Left ventricle myocardium inferior (tissue), 1 donor: Measurements from ENCODE around the gene ADSS1. TPM values are rescaled to one million over a fixed set of nuclear protein-coding genes. Genes with fewer than 3 reads are reported as not detected.

Experiments
- DNase-seq: peaks from one replicate; pipeline ENCODE4 v3.0.0-alpha.2; 2020
- H3K27ac ChIP-seq: fragments of 200-600 bp; replicated peaks from 2 replicates; pipeline ENCODE4 v1.8.0; 2021
- H3K27me3 ChIP-seq: fragments of 200-600 bp; 2 replicates; pipeline ENCODE4 v1.8.0; 2021; ENCODE audit warnings: low read depth
- H3K36me3 ChIP-seq: fragments of 200-600 bp; 2 replicates; pipeline ENCODE4 v1.8.0; 2021
- H3K4me1 ChIP-seq: fragments of 200-600 bp; 2 replicates; pipeline ENCODE4 v1.8.0; 2021
- H3K4me3 ChIP-seq: fragments of 200-600 bp; 2 replicates; pipeline ENCODE4 v1.8.0; 2021; ENCODE audit warnings: mild to moderate bottlenecking, moderate library complexity
- H3K9me3 ChIP-seq: fragments of 200-600 bp; replicated peaks from 2 replicates; pipeline ENCODE4 v1.8.0; 2021
- intact Hi-C: fragments of 100-400 bp; cut with micrococcal nuclease; formaldehyde crosslinking; loops from one replicate; pipeline ENCODE4 v1.11.0; 2022
- total RNA-seq: library from RNA; stranded (reverse); fragmentation: NEBNext Ultra II Directional; extraction: Animal tissue kit (Norgen Biotek cat#: 25700); gene quantifications from one replicate; pipeline ENCODE4 v1.2.1, GENCODE V29; 2021
- TF ChIP-seq, protein P1 (sequence below): fragments of 200-600 bp; IDR thresholded peaks from 2 replicates; pipeline ENCODE4 v1.8.0; 2021; ENCODE audit warnings: antibody characterized with exemption, mild to moderate bottlenecking, borderline replicate concordance
- donor health status: DM: no; HTN: yes; CAD: no; lungs with severe emphysema.

Gene ADSS1
- total RNA-seq, 1 donor from 2014 or later, result 218 TPM

DNA sequence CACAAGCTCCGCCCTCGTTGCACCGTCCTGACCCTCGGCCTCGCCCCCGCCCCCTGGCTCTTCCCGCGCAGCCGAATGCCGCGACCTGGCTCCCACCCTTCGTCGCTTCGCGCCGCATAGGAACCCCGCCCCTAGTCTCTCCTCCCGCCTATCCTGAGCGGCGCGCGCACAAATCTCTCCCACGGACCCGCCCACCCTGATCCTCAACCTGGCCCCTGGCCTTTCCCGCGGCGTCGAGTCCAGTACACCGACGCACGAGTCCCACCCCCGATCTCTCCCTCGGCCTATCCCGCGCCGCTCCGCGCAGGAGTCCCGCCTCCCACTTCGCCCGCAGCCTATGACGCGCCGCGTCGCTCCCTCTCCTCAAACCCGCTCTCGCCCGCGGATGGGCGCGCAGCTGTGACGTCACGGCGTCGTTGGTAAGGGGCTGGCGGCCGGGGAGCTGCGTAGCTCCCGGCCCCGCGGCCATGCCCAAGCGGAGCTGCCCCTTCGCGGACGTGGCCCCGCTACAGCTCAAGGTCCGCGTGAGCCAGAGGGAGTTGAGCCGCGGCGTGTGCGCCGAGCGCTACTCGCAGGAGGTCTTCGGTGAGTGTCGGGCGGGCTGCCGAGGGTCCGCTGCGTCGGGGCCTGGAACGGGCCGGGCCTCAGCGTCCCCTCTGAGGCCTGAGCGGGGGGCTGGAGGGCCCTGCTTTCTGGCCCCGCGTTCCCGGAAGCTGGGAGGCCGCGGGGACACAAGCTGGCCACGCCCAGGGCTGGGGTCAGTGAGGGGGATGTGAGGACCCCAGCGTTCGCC, 28.9 kb downstream of the ADSS1 start, which contains the start of gene SIVA1:
SIVA1 (plus strand) TSS at position 413 of the 793 bp plus-strand sequence; CDS start at position 468, 55 bp downstream.
- Histone ChIP-seq H3K27ac (peak within 1 kb of the TSS; percentile 91), H3K4me3 (peak within 1 kb of the TSS; percentile 98), H3K27me3 (no peaks in the 10 kb centered on the region), H3K36me3 (peaks cover 26% of the 10 kb centered on the region), H3K4me1 (peaks cover 44% of the 10 kb centered on the region), H3K9me3 (no peaks in the 10 kb centered on the region)
- TF ChIP-seq, protein P1, sequence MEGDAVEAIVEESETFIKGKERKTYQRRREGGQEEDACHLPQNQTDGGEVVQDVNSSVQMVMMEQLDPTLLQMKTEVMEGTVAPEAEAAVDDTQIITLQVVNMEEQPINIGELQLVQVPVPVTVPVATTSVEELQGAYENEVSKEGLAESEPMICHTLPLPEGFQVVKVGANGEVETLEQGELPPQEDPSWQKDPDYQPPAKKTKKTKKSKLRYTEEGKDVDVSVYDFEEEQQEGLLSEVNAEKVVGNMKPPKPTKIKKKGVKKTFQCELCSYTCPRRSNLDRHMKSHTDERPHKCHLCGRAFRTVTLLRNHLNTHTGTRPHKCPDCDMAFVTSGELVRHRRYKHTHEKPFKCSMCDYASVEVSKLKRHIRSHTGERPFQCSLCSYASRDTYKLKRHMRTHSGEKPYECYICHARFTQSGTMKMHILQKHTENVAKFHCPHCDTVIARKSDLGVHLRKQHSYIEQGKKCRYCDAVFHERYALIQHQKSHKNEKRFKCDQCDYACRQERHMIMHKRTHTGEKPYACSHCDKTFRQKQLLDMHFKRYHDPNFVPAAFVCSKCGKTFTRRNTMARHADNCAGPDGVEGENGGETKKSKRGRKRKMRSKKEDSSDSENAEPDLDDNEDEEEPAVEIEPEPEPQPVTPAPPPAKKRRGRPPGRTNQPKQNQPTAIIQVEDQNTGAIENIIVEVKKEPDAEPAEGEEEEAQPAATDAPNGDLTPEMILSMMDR, result no peak
- peak; percentile 100 for DNase-seq
- intact Hi-C loops, result no loop called here

DNA sequence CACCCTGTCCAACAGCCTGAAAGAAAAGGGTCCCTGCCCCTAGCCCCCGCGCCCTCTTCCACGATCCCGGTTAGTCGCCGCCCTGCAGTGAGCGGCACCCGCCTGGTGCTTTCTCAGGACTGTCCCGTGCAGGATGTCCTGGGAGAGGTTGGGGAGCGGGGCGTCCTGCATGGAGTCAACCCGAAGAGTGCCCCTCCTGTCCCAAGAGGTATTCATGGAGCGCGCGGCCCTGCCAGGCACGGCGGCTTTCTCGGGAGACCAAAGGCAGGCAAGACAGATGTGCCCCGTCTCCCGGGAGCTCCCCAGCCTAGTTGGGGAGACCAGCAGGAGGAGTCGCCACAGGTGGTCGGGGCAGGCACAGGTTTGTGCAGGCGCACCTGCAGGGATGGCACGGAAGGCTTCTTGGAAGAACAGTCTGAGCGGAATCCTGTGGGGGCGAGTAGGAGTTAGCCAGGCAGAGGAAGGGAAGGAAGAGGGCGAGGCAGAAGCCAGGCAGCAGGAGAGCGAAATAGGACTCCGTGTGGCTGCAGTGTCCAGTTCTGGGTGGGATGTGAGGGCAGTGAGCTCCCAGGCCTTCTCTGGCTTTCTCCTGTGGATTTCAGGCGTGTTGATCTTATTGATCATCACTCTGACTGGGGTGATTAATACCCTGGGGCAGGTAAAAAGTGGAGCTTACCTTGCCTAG, 29.6 kb downstream of the ADSS1 start:
- TF ChIP-seq, protein P1, result no peak
- H3K4me1 ChIP-seq, result peaks cover 43% of the 10 kb centered on the region
- intact Hi-C loops, result no loop called here
- no peak for DNase-seq
- peak overlapping the region; percentile 91 for H3K27ac ChIP-seq
- H3K27me3 ChIP-seq, result no peaks in the 10 kb centered on the region
- peak overlapping the region; percentile 98 for H3K4me3 ChIP-seq
- no peaks in the 10 kb centered on the region for H3K9me3 ChIP-seq
- H3K36me3 ChIP-seq, result peaks cover 33% of the 10 kb centered on the region

DNA sequence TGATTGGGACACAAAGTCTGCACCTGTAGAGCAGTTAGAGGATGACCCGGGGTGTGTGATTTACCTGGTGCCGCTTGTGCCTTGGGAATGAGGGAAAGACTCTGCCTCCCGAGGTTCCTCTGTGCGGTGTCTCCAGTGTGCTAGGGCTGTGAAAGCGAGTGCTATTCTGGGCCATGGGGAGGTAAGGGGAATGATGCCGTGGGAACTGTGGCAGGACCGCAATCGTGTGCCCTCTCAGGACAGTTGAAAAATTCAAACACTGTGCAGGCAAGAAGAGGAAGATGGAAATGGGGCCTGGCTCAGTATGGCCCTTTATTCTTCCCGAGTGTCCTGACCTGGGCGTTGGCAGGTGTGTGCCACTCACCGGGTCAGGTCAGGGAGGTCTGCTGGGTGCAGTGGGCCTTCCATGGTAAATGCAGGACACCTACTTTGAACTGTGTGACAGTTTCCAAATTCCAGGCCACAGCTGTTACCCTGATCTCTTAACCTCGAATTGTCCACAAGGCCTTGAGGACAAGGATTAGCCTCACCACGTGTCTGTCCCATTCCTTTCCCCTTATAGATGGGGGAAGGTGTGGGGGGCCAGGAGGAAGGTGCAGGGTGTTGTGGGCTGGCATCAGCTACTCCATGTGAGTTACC, 30.3 kb downstream of the ADSS1 start:
- H3K4me1 ChIP-seq, result peaks cover 37% of the 10 kb centered on the region
- no peaks in the 10 kb centered on the region for H3K9me3 ChIP-seq
- no peak overlapping the region for H3K27ac ChIP-seq
- peaks cover 39% of the 10 kb centered on the region for H3K36me3 ChIP-seq
- intact Hi-C loops, result no loop called here
- no peaks in the 10 kb centered on the region for H3K27me3 ChIP-seq
- TF ChIP-seq, protein P1, result no peak
- DNase-seq, result no peak
- peak overlapping the region; percentile 98 for H3K4me3 ChIP-seq

DNA sequence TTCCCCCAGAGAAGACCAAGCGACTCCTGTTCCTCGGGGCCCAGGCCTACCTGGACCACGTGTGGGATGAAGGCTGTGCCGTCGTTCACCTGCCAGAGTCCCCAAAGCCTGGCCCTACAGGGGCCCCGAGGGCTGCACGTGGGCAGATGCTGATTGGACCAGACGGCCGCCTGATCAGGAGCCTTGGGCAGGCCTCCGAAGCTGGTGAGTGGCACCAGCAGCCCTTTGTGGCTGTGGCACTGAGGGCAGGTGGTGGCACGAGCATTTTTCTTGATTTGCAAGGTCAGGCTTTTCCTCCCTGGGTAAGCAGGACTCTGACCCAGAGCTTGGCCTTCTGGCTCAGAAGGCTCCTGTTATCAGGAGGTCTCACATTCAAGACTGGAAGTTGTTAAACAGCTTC, 31.6 kb downstream of the ADSS1 start:
- H3K4me3 ChIP-seq, result no peak overlapping the region
- H3K27me3 ChIP-seq, result no peaks in the 10 kb centered on the region
- H3K4me1 ChIP-seq, result peaks cover 35% of the 10 kb centered on the region
- intact Hi-C loops, result no loop called here
- no peak for DNase-seq
- no peak overlapping the region for H3K27ac ChIP-seq
- peaks cover 50% of the 10 kb centered on the region for H3K36me3 ChIP-seq
- TF ChIP-seq, protein P1, result no peak
- no peaks in the 10 kb centered on the region for H3K9me3 ChIP-seq

DNA sequence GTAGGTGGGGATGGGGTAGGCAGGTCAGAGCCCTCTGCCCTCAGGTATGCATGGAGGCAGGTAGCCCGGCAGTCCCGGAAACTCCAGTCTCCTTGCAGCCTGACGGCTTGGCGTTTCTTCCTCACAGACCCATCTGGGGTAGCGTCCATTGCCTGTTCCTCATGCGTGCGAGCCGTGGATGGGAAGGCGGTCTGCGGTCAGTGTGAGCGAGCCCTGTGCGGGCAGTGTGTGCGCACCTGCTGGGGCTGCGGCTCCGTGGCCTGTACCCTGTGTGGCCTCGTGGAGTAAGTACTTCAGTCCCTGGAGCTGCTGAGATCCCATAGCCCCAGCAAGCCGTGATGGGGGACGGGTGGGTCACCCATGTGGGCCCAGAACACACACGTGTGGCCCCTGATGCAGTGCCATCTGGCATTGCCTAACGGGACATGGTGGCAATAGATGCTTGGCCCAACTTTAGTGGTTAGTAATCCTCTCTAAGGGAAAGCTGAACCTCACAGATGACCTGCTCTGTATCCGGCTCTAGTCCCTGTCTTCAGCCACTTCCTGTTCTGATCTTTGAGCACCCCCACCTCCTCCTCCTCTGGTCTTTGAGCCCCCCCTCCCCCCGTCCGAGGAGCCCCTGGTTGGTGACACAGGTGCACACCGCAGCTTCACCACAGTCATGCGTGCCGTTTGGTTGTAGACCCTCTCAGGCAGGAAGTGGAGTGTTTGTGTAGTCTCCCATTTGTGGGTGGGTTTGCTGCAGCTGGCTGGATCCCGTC, 32.6 kb downstream of the ADSS1 start:
- no peaks in the 10 kb centered on the region for H3K27me3 ChIP-seq
- H3K4me3 ChIP-seq, result no peak overlapping the region
- H3K36me3 ChIP-seq, result peaks cover 56% of the 10 kb centered on the region
- H3K4me1 ChIP-seq, result peaks cover 35% of the 10 kb centered on the region
- no peak overlapping the region for H3K27ac ChIP-seq
- no peaks in the 10 kb centered on the region for H3K9me3 ChIP-seq
- intact Hi-C loops, result no loop called here
- DNase-seq, result no peak
- TF ChIP-seq, protein P1, result no peak
